ENCODE data around the gene HDAC2. TPM values are rescaled to one million over a fixed set of nuclear protein-coding genes. Genes with fewer than 3 reads are reported as not detected.

Gene HDAC2
- total RNA-seq, result 10 to 100 TPM; 61.6 to 66.1 TPM

DNA sequence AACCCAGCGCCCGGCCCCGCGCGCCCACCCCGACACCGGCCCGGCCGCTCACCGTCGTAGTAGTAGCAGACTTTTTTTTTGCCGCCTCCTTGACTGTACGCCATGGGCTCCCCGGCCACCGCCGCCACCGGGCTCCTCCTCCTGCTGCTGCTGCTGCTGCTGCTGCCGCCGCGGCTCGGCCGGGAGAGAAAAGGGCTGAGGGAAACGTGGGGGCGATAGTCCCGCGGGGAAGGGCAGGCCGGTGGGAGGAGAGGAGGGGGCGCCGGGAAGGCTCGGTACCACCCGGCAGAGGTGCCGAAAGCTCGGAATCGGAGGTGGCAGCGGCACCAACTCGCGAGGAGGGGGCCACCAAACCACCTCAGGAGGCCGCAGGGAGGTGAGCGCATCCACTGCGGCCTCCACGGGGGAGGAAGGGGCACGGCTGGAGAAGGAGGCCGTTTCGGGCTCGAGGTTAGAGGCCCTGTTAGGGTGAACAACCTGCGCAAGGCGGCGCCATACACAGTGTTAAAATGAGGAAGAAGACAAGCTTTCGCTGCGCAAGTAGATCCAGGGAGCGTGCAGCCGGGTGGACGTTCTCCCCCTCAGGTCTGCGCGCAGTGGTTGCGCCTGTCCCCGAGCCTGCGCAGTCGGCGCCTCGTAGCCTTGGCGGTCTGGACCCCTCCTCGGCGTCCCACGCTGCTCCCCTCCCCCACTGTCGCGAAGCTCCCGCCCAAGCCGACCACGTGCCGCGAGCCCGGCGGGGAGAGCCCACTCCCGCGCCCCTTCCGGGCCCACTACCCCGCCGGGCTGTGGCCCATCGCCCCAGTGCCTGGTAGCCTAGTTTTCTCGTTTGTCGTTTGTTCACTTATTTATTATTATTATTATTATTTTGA lies at the start of gene HDAC2:
Gene HDAC2, minus strand, starts transcription at position 344 of the 872 bp plus-strand sequence. Its CDS starts 240 bp downstream, at position 104.

Other genes starting within 250 kb of the HDAC2 start
- under 1 TPM; 0.17 to 0.23 TPM for gene MARCKS, start 113.8 kb downstream of the HDAC2 start, total RNA-seq